Measurements from ENCODE around the gene ADORA2A. TPM values are rescaled to one million over a fixed set of nuclear protein-coding genes. Genes with fewer than 3 reads are reported as not detected.

Gene ADORA2A
- total and polyA plus RNA-seq, 2 of the 13 experiments (the other 11 are each of a cell fraction or from before 2014, with no cell fraction given): 3.3 to 5.0 TPM

DNA sequence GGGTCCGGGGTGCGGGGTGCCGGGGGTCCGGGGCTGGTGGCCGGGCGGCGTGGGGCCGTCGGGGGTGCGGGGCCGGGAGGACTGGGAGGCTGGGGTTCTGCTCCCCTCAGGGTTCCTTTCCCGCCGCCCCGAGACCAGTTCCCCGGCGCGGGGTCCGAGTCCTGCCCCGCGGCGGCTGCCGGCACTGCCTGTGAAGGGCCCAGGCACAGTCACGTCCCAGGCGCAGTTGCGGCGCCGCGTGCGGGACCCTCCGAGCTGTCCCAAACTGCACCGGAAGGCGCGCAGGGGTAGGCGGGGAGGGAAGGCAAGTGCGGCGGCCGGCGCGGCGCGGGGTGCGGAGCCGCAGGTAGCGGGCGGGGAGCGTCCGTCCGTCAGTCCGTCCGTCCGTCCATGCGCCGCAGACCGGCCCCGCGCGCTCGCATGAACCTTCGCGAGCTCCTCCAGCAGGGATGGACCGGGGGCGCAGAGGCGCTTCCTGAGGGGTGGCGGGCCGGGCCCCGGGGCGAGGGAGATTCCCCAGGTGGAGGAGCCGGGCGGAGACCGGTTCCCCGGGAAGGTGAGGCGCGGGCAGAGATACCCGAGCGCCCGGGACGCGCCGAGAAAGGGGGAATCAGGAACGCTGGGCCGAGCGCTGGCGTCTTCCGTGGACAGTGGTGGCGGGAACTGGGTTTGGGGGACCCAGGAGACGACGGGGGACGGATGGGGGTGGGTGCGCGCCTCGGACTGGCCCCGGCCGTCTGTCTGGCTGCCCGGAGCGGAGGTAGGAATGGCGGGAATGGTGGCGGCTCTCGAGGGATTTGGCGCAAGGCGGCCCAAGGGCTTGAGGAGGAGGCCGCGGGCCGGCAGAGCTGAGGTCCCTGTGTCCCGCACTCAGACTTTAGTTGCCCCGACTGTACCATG lies 3.1 kb upstream of the ADORA2A start (continued):
- TF ChIP-seq, protein P1, sequence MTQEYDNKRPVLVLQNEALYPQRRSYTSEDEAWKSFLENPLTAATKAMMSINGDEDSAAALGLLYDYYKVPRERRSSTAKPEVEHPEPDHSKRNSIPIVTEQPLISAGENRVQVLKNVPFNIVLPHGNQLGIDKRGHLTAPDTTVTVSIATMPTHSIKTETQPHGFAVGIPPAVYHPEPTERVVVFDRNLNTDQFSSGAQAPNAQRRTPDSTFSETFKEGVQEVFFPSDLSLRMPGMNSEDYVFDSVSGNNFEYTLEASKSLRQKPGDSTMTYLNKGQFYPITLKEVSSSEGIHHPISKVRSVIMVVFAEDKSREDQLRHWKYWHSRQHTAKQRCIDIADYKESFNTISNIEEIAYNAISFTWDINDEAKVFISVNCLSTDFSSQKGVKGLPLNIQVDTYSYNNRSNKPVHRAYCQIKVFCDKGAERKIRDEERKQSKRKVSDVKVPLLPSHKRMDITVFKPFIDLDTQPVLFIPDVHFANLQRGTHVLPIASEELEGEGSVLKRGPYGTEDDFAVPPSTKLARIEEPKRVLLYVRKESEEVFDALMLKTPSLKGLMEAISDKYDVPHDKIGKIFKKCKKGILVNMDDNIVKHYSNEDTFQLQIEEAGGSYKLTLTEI (CRISPR knock-in tag; conservative IDR thresholded peaks at IDR 0.05): no peak
- TF ChIP-seq ZNF724P (CRISPR knock-in tag; IDR thresholded peaks at IDR 0.05; ENCODE audit: borderline replicate concordance): peak; percentile 11; the same call in 1 of the 2 replicates
- TF ChIP-seq NR2C2 (CRISPR knock-in tag; IDR thresholded peaks at IDR 0.05; ENCODE audit: borderline replicate concordance): no peak
- TF ChIP-seq ZNF768 (CRISPR knock-in tag; IDR thresholded peaks at IDR 0.05): no peak
- no peak for TF ChIP-seq ZNF678 (CRISPR knock-in tag; IDR thresholded peaks at IDR 0.05)
- no peak for TF ChIP-seq SRF (IDR thresholded peaks at IDR 0.05; ENCODE audit: low read depth, low read length)
- TF ChIP-seq ZMYM2 (CRISPR knock-in tag; IDR thresholded peaks at IDR 0.05): no peak
- TF ChIP-seq, protein P2, sequence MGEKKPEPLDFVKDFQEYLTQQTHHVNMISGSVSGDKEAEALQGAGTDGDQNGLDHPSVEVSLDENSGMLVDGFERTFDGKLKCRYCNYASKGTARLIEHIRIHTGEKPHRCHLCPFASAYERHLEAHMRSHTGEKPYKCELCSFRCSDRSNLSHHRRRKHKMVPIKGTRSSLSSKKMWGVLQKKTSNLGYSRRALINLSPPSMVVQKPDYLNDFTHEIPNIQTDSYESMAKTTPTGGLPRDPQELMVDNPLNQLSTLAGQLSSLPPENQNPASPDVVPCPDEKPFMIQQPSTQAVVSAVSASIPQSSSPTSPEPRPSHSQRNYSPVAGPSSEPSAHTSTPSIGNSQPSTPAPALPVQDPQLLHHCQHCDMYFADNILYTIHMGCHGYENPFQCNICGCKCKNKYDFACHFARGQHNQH (CRISPR knock-in tag; IDR thresholded peaks at IDR 0.05): no peak
- TF ChIP-seq ARID2 (CRISPR knock-in tag; IDR thresholded peaks at IDR 0.05; ENCODE audit: borderline replicate concordance): 0 out of 2 replicates have a peak, but pooled peaks have one; percentile 62
- TF ChIP-seq, protein P3, sequence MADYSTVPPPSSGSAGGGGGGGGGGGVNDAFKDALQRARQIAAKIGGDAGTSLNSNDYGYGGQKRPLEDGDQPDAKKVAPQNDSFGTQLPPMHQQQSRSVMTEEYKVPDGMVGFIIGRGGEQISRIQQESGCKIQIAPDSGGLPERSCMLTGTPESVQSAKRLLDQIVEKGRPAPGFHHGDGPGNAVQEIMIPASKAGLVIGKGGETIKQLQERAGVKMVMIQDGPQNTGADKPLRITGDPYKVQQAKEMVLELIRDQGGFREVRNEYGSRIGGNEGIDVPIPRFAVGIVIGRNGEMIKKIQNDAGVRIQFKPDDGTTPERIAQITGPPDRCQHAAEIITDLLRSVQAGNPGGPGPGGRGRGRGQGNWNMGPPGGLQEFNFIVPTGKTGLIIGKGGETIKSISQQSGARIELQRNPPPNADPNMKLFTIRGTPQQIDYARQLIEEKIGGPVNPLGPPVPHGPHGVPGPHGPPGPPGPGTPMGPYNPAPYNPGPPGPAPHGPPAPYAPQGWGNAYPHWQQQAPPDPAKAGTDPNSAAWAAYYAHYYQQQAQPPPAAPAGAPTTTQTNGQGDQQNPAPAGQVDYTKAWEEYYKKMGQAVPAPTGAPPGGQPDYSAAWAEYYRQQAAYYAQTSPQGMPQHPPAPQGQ (CRISPR knock-in tag; IDR thresholded peaks at IDR 0.05; ENCODE audit: borderline replicate concordance): no peak
- TF ChIP-seq ZNF230 (CRISPR knock-in tag; IDR thresholded peaks at IDR 0.05): no peak
- TF ChIP-seq, protein P4, sequence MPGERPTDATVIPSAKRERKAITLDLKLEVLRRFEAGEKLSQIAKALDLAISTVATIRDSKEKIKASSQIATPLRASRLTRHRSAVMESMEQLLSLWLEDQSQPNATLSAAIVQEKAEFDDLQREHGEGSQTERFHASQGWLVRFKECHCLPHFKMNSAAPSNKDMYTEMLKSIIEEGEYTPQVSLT (CRISPR knock-in tag; IDR thresholded peaks at IDR 0.05; ENCODE audit: borderline replicate concordance, low read depth): no peak
- 0 out of 2 replicates have a peak, but pooled peaks have one; percentile 46 for TF ChIP-seq NRL (CRISPR knock-in tag; IDR thresholded peaks at IDR 0.05; ENCODE audit: borderline replicate concordance)
- TF ChIP-seq NFE2L1 (CRISPR knock-in tag; IDR thresholded peaks at IDR 0.05; ENCODE audit: borderline replicate concordance): no peak
- no peak for TF ChIP-seq ZNF891 (CRISPR knock-in tag; IDR thresholded peaks at IDR 0.05)
- no peak for TF ChIP-seq ZNF430 (CRISPR knock-in tag; IDR thresholded peaks at IDR 0.05)
- no peak for TF ChIP-seq ZNF160 (CRISPR knock-in tag; IDR thresholded peaks at IDR 0.05)
- TF ChIP-seq ZNF260 (CRISPR knock-in tag; IDR thresholded peaks at IDR 0.05; ENCODE audit: borderline replicate concordance, low read depth): no peak
- 0 out of 2 replicates have a peak, but pooled peaks have one; percentile 20 for TF ChIP-seq ZMAT3 (CRISPR knock-in tag; conservative IDR thresholded peaks at IDR 0.05)
- no peak for TF ChIP-seq JARID2 (CRISPR knock-in tag; IDR thresholded peaks at IDR 0.05; ENCODE audit: insufficient replicate concordance)
- no peak for TF ChIP-seq SSRP1 (CRISPR knock-in tag; IDR thresholded peaks at IDR 0.05)
- no peak for TF ChIP-seq ZEB1 (IDR thresholded peaks at IDR 0.05; ENCODE audit: insufficient replicate concordance, low read depth)
- TF ChIP-seq ZNF121 (CRISPR knock-in tag; IDR thresholded peaks at IDR 0.05): no peak
- no peak for TF ChIP-seq MIER2 (CRISPR knock-in tag; IDR thresholded peaks at IDR 0.05)
- TF ChIP-seq ZNF816 (CRISPR knock-in tag; IDR thresholded peaks at IDR 0.05; ENCODE audit: borderline replicate concordance): no peak

Measured in HepG2 (cell line).